Esophagus muscularis mucosa (tissue), 4 donors: Measurements from ENCODE around the gene SERPINI2.

Source experiments
- EP300 ChIP-seq: sonication (generic); formaldehyde crosslinking; IDR thresholded peaks from one replicate; pipeline ENCODE4 v1.6.1; 2017; ENCODE audit warnings: antibody characterized with exemption
- POLR2AphosphoS5 ChIP-seq, 2 donors: sonication (generic); formaldehyde crosslinking; IDR thresholded peaks; one replicate each; pipeline ENCODE4 v1.6.1; 2017; ENCODE audit warnings: antibody characterized with exemption in 2 of 2
- TF ChIP-seq, protein P1 (sequence below), 3 experiments: fragments of 200-600 bp in 2 of 3; fragments of 450-650 bp in 1 of 3; sonication (generic) in 2 of 3; IDR thresholded peaks; one replicate each; pipeline ENCODE4 v1.5.1; 2017 to 2019; ENCODE audit warnings: antibody characterized with exemption in 3 of 3, mild to moderate bottlenecking in 2 of 3, moderate library complexity in 1 of 3

DNA sequence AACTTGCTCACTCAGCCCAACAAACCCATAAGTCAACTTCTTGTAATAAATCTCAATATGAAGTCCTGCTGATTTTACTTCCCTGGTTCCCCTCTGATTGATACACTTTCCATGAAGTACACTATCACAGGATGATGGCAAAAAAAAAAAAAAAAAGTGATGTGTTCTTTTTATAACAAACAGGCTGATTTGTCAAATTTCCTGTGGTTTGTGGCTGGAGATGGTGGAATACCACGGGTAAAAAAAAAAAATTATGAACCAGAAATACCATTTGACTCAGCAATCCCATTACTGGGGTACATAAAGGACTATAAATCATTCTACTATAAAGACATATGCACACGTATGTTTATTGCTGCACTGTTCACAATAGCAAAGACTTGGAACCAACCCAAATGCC lies 10.7 kb upstream of the SERPINI2 start:
- TF ChIP-seq EP300 (no peak), POLR2AphosphoS5 (IDR thresholded peaks at IDR 0.05) (no peak)
- TF ChIP-seq, protein P1, sequence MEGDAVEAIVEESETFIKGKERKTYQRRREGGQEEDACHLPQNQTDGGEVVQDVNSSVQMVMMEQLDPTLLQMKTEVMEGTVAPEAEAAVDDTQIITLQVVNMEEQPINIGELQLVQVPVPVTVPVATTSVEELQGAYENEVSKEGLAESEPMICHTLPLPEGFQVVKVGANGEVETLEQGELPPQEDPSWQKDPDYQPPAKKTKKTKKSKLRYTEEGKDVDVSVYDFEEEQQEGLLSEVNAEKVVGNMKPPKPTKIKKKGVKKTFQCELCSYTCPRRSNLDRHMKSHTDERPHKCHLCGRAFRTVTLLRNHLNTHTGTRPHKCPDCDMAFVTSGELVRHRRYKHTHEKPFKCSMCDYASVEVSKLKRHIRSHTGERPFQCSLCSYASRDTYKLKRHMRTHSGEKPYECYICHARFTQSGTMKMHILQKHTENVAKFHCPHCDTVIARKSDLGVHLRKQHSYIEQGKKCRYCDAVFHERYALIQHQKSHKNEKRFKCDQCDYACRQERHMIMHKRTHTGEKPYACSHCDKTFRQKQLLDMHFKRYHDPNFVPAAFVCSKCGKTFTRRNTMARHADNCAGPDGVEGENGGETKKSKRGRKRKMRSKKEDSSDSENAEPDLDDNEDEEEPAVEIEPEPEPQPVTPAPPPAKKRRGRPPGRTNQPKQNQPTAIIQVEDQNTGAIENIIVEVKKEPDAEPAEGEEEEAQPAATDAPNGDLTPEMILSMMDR (IDR thresholded peaks at IDR 0.05): no peak
